LHCN-M2 (cell line): Measurements from ENCODE around the gene ECHS1. TPM values are rescaled to one million over a fixed set of nuclear protein-coding genes. Genes with fewer than 3 reads are reported as not detected.

Experiments
- DNase-seq: peaks from one replicate; pipeline ENCODE4 v3.0.0-alpha.2; 2012; ENCODE audit warnings: low read depth
- total RNA-seq: library from RNA; depleted of rRNA; stranded (reverse); fragments of >200 nt; gene quantifications from 2 replicates; pipeline ENCODE4 v1.2.3, GENCODE V29; 2014

Gene ECHS1
- total RNA-seq, 1 experiment from 2014 or later = 117 TPM

DNA sequence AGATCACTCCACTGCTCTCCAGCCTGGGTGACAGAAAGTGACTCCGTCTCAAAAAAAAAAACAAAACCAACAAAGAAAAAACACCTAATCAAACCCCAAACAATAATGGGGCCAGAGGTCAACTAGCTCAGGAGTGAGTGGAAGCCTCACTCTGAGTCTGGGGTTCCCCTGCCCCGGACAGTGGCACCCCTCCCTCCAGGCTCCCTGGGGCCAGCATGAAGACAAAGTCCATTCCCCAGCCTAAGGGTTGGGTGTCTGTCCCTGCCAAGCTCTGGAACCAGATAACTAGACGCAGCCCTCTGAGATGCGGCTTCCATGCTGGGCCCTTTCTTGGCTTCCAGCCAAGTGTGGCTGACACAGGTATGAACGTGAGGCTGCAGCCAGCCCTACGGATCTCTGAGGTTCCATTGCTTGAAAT is 13.6 kb downstream of the ECHS1 start:
- no peak for DNase-seq

DNA sequence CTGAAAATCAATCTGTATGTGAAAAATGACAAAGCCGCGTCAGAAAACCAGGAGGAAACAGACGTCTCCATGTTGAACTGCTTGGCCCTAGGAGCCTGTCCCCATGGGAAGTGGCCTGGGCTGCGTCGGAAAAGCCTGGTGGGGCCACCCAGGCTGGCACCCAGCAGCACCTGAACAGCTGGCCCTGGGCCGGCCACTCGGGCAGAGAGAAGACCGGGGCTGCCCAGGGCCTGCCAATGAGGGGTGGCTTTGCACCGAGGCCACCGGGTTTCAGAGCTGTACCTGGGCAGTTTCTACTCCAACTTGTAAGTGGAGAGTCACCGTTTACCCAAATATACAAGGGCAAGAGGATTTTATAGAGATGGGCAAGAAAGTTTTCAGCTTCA is 14.2 kb downstream of the ECHS1 start:
- DNase-seq = no peak

DNA sequence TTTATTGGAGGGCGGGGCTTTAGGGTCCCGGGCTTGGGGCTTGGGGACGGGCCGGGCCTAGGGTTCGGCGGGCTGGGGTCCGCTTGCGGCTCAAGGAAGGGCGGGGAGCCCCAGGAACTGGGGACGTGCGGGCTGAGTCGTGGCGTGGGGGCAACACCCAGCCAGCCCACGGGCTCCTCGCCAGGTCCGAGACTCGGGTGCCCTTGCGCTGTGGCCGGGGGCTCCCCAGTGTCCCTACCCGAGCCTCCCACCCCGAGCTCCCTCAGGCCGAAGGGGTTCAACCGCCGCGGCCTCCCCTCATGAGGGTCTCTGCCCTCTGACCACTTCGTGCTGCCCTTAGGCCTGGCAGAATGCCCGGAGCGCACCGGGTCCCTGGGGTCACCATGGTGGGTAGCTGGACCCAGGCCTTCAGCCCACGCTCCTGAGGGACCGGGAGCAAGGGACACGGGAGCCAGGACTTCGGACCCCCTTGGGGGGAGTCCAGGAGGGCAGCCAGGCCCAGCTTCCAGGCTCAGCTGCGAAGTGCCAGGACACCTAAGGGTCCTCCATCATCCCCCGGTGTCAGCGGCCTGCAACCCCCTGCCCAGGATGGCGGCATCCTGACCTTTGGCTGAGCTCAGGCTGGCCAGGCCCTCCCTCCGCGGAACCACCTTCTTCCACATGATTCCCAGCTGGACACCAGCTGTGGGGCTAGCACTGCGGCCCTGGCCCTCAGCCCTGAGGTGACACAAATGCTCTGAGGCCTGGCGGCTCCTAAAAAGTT is 14.8 kb downstream of the ECHS1 start:
- no peak for DNase-seq

DNA sequence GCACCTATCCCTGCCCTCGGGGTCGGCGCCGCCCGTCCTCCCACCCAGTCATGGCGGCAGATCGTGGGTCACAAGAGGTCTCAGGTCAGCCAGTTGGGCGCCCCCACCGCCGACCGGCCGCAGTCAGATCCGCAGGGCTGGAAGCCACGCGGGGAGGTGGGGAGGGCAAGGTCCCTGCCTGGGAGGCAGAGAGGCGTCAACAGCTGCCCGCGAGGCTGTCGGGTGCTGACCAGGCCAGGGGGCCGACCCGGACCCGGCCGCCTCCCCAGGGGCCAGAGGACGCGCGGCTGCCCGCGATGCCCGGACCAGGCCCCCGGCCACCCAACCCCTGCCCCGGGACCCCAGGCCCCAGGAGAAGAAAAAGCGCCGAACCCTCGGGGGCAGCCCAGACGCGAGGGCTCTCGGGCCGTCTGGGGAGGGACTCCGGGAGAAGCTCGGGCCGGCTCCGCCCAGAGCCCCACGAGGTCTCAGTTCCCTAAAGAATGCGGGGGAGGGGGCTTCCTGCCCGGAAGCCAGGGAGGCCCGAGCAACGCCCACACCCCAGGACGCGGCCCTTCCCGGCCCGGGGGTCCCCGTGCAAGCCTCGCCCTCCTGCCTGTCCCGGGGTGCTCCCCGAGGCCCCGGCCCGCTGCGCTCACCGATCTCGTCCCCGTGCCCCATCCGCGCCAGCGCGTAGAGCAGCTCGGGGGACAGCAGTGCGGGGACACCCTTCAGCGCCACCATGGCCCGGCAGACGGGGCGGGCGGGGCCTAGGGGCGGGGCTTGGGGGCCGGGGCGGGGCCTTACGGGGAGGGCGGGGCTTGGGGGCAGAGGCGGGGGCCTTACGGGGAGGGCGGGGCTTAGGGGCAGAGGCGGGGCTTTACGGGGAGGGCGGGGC is 15.6 kb downstream of the ECHS1 start, which contains the start of gene FUOM:
FUOM (minus strand) TSS at position 735 of the 877 bp plus-strand sequence; CDS start at position 723, 12 bp downstream.
- DNase-seq = peak; percentile 26

DNA sequence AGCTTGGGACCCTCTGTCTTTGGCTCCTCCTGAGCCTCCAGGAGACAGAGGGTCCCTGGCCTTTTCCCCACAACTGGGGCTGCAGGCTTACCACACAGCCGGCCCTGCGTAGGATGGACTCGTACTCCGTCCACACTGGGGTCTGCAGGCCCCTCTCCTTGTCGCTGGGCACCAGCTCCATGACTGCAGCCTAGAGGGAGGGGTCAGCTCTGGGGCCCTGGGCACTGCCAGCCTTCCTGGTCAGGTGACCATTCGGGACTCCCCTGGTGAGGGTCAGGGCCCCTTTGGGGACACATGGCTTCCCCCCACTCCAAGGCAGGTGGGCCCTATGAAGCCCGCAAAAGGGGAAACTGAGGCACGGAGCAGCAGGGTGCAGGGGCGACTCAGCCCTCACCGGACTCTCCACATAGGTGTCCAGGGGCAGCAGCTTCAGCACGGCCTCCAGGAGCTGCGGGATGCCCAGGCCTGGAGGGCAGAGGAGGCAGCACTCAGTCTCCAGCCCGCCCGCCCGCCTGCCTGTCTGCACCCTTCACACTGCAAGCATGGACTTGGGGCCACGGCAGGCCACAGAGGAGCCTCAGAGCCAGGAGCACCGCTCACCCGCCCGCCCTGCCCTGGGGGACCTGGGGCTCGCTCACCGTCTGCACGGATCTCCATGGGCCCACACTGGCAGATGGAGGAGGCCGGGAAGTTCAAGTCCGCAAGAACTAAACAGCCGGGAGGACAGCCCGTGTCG is 16.4 kb downstream of the ECHS1 start:
- no peak for DNase-seq

DNA sequence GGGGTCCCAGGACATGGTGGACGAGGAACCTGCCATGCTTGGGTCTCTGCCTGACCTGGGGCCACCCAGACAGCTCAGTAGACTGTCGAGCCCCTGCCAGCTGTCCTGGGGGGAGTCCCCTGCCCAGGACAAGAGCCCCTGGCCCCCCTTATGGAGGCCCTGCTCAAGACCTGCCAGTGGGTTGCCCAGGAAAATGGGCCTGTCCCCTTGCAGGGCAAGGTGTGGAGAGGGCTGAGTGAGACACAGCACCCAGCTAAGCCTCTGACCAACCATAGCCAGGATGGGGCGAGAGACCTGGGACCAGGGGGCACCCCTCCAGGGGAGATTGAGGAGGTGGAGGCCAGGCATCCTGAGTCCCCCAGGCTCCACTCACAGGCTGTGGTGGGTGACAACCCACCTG is 17.2 kb downstream of the ECHS1 start:
- DNase-seq = no peak

DNA sequence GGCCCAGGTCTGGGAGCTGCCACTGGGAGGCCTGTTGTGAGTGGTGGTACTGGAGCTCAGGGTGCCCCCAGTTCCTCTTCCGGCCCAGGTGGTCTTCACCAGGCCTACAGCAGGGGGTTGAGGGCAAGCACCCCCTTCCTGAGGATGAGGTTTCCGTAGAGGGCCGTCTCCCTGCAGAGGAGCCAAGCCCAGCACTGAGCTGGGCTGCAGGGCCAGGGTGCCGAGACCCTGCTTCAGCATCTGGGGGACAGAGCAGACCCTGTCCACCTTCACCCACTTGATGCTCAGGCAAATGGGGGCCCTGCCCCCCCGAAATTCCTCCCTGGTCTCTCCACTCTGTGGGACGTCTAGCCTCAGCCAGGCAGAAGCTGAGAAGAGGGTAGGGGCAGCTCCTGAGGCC is 17.9 kb downstream of the ECHS1 start:
- DNase-seq = no peak

DNA sequence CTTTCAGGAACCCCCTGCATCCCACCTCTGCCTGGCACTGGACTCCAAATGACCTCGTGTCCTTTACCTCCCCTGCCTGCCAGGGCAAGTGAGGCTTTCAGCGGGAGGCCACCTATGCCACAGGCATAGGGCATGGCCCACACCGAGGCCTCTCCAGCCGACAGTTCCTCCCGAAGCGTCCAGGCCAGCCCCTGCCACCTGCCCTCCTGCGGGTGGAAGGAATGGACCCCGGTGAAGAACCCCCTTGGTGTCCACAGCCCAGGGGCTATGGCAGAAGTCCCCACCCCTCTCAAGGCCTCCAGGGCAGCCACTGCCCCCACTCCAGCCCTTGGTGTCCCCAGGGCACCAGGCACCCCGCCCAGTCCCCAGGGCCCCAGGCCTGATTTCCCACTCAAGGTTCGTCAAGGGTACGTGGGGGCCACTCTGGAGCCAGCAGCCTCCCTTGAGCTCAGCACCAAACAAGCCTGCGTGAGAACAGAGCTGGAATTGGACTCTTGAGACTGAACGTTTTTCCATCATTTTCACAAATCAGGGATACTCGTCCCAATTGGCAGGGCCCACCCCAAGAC is 18.4 kb downstream of the ECHS1 start:
- no peak for DNase-seq

DNA sequence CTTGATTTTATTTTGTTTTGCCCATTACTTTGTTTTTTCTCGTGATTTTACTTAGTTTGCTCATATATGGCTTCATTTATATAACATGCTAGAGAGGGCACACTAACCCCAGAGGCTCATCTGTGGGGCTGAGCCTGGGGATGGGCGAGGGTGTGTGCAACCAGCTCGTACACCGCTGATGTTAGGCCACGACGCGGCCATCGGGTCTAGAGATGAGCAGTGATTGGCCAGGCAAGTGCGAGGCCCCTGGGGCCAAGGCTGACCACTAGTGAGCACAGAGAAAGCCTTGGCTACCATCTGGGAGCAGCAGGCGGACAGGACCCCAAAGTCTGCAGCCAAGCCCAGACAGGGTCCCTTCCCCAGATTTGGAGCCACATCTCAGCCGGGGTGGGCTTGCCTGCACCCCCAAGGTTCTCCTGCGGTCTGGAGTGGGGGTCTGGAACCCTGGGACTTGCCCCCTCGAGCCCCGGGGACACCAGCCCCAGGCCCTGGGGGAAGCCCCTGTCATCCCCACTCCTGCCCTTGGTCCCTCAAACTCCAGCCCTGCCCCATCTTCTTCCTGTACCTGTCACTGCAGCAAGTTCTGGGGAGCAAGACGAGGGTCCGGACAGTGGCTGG is 19.1 kb downstream of the ECHS1 start:
- no peak for DNase-seq

DNA sequence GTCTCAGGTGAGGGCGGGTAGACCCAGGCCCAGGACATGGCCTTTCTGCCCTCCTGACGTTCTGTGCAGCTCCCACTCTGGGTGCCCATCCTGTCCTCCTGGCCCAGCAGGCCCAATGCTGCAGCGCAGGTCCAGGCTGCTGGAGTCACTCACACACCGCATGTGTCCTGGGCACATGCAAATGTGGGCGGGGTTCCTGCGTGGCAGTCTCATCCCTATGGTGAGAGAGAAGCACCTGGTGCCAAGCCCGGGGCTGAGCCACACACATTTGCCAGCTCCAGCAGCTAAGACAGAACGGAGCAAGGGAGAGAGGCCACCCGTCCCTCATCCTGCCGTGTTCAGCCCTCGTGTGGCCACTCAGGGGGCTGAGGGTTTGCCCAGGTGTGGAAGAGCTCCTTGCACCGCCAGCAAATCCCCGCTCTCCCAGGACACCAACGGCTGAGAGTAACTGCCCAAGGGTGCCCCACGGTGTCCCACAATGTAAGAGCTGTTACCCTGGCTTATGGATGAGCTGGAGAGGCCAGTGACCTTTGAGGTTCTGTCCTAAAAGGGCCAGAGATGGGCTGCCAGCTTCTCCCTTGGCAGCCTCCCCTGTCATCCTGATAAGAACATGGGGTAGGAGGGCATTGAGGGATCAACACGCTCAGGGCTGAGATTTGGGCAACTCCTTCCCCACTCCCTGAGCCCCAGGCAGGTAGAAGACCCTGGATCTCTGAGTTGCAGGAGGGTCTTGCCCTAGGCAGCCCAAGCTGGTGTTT is 19.8 kb downstream of the ECHS1 start:
- DNase-seq = no peak

DNA sequence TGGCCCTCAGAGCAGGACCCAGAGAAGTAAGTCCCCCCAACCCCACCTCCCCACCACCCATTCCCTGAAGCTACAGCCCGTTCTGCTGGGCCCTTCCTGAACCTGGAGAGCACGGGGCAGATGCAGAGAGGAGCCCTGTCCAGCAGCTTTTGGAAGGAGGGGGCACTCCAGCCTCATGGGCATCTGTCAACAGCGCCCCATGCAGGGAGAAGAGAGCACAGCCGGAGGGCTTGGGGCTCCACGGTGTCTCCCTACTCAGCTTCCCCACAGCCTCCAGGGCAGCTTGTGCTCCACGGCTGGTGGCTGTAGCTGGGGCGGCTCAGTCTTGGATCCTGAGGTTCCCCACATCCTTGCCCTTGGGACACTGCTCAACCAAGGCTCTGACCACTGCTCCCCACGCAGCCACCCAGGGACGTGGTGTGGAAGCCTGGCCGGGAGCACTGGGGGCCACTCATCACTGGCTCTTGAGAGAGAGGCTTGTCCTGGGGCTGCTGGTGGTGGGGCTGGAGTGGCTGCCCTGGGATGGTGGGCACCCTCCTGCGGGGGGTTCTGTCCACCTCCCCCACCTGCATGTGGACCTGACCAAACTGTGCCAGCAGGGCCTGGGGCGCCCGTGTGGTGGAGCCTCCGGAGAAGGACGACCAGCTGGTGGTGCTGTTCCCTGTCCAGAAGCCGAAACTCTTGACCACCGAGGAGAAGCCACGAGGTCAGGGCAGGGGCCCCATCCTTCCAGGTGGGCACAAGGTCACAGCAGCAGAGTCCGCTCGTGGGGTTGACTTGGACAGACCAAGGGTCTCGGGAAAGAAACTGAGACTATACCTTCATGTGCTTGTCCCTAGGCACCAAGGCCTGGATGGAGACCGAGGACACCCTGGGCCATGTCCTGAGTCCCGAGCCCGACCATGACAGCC is 21.5 kb downstream of the ECHS1 start:
- DNase-seq = no peak

DNA sequence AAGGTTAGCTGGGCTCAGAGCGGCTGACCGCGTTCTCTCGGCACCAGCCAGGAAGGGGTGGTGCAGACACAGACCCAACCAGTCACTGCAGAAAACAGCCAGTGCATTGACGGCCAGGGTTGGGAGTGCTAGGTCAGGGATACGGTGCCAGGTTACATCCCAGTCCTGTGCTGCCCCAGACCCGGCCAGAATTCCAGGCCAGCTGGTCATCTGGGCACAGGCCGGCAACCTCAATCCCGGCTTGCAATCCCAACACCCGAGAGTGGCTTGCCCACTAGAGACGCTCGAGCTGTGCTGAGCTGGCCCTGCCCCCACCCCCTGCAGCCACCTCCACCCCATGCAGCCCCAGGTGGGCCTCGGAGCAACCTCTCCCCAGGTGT is 22.2 kb downstream of the ECHS1 start:
- DNase-seq = no peak

DNA sequence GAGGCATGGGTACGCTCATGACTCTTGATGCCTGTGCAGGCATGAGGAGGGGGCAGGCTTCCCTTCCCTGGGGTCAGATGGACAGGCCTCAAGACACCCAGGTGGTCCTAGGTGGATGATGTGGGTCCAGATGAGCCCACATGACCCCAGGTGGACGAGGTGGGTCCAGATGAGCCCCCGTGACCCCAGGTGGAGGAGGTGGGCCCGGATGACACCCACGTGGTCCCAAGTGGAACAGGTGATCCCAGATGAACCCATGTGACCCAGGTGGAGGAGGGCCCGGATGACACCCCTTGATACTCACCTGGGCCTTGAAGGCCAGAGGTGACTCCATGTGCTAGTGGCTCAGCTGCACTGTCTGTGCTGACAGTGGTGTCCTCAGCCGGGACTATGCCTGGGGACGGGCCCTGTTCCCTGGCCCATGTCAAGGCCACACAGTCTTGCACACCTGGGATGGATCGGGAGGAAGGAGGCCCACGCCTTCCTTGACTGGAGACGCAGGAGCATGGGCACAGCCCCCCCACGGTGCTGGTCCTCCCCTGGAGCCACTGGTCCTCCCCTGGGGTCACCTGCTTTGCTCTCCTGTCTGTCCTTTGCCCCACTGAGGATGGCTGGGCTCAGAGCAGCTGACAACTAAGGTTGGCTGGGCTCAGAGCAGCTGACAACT is 22.7 kb downstream of the ECHS1 start:
- DNase-seq = no peak

DNA sequence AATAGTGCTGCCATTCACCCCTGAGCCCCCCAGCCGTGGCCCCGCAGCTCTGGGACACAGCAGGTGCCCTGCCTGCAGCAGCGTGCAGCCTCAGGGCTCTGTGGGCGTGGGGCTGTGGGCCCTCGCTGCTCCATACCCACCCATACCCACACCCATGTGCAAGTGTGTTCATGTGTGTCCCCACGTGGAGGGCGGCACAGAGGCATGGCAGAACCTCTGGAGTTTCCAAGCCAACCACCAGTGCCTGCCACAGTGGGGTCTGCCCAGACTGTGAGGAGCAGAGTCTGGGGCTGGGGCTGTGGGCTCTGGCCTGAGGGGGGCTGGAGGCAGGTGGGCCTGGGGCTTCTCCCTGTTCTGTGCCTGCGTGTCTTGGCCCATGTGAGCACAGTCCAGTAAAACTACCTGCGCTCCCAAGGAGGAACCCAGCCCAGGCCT is 23.6 kb downstream of the ECHS1 start:
- no peak for DNase-seq

DNA sequence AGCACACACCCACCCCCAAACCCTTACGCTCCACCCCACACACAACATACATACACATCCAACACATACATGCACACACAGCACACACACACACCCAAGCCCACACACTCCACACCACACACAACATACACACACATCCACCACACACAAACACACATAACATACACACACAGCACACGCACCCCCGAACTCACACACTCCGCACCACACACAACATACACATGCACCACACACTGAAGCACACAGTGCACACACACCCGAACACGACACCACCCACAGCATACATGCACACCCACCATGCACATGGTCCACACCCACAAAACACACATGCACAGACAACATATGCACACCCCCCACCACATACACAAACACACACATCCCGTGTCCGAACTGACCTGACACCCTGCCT is 24.0 kb downstream of the ECHS1 start:
- no peak for DNase-seq

DNA sequence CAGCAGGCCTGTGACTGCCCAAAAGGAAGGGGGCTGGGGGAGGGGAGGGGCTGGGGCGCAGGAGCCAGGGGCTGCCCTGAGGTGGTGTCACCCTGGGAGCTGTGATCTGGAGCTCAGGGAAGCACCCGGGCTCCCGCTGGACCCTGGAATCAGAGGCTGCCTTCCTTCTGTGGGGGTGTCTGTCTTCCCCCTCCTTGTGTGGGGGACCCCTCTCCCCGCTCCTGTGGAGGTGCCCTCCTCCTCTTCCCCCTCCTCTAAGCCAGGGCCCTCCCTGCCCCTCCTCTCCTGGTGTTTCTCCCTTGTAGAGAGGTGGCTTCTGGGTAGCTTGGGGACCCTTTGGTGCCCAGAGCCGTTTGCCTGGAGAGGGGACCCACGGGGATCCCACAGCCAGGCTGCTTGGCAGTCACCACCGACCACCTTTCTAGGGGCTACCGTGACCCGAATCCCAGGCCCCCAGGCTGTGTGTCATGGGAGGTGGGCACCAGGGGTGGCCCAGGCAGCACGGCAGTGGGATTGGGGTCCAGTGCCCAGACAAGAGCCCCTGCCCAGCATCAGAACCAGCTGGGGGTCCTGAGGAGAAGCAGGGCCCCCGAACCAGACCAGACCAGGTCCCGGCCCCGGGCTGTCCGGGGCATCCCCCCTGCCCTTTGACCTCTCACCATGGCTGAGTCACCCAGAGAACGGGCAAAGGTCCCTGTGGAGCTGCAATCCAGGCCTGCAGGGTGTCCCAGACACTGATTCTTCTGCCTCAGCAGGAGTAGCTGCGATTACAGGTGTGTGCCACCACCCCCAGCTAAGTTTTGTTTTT is 25.2 kb downstream of the ECHS1 start:
- DNase-seq = no peak

DNA sequence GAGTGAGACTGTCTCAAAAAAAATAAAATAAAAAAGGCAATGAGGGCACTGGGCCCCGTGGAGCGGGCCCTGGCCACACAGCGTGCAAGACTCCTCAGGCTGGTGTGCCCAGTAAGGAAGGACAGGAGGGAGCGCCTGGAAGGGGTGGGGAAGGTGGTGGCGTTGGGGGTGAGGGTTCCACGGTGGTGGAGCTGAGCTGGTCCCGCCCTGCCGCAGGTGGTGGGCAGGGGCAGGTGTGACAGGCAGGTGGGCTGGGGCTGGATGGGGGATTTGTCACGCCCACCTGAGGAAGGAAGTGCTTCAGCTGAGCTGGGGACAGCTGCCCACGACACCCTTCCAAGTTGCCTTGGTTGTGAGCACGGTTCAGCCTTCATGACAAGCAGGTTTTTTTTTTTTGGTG is 26.7 kb downstream of the ECHS1 start:
- no peak for DNase-seq

DNA sequence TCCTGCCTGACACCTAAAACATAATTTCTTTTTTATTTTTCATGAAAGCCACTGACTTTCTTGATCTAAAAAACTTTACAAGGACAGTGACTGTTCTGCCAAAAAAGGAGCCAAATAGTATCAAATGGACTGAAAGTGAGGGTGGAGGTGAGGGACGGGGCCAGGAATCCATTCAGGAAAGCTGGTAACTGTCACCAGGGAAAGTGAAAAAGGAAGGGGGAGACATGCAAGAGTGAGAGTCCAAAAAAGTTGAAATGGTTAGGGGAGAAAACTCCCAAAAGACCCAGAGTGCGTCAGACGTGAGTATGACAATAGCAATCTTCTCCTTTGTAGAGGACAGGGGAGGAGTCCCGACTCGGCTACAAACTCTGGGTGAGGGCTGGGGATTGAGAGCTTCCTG is 28.9 kb downstream of the ECHS1 start:
- no peak for DNase-seq
